Neural cell (in vitro differentiated cells): ENCODE data around the gene ARL2BP. TPM values are rescaled to one million over a fixed set of nuclear protein-coding genes. Genes with fewer than 3 reads are reported as not detected.

Experiments used
- H2AFZ ChIP-seq: fragments of 200-600, 300-800 bp; sonication (generic), shearing (Covaris generic); 2 replicates; pipeline ENCODE4 v1.6.0; 2014; ENCODE audit warnings: low read depth, mild to moderate bottlenecking, antibody characterized with exemption, low read length, moderate library complexity
- H3F3A ChIP-seq: fragments of 200-600 bp; shearing (Covaris generic); 2 replicates; pipeline ENCODE4 v1.6.1; 2016; ENCODE audit warnings: mild to moderate bottlenecking, moderate library complexity, mixed read lengths, antibody characterized with exemption, low read length; ENCODE audit not compliant: insufficient read depth, poor library complexity, severe bottlenecking
- H3K27ac ChIP-seq: fragments of 200-600, 300-800 bp; sonication (generic), shearing (Covaris generic); 2 replicates; pipeline ENCODE4 v1.5.1; 2014; ENCODE audit warnings: mild to moderate bottlenecking, low read length, moderate library complexity
- H3K27me3 ChIP-seq: fragments of 300-800, 200-600 bp; sonication (generic), shearing (Covaris generic); 2 replicates; pipeline ENCODE4 v1.6.0; 2014; ENCODE audit warnings: mild to moderate bottlenecking, low read depth, low read length, moderate library complexity; ENCODE audit not compliant: insufficient read depth
- H3K36me3 ChIP-seq: fragments of 300-800, 200-600 bp; sonication (generic), shearing (Covaris generic); 2 replicates; pipeline ENCODE4 v1.5.1; 2014; ENCODE audit warnings: mild to moderate bottlenecking, antibody characterized with exemption, low read length, moderate library complexity; ENCODE audit not compliant: insufficient read depth
- H3K4me2 ChIP-seq: fragments of 300-800, 200-600 bp; sonication (generic), shearing (Covaris generic); 2 replicates; pipeline ENCODE4 v1.6.0; 2014; ENCODE audit warnings: mild to moderate bottlenecking, low read length
- H3K4me3 ChIP-seq: fragments of 300-800, 200-600 bp; sonication (generic), shearing (Covaris generic); 2 replicates; pipeline ENCODE4 v1.5.1; 2014; ENCODE audit warnings: mild to moderate bottlenecking, low read length, moderate library complexity
- H3K79me2 ChIP-seq: fragments of 200-600 bp; shearing (Covaris generic); replicated peaks from 2 replicates; pipeline ENCODE4 v1.6.0; 2014; ENCODE audit warnings: mild to moderate bottlenecking, low read length, moderate library complexity; ENCODE audit not compliant: insufficient read depth
- H3K9ac ChIP-seq: fragments of 300-800, 200-600 bp; sonication (generic), shearing (Covaris generic); 2 replicates; pipeline ENCODE4 v1.6.1; 2016; ENCODE audit warnings: mild to moderate bottlenecking, low read length, mixed read lengths
- H3K9me2 ChIP-seq: fragments of 200-600 bp; shearing (Covaris generic); 2 replicates; pipeline ENCODE4 v1.6.1; 2016; ENCODE audit warnings: mild to moderate bottlenecking, low read length, mixed read lengths; ENCODE audit not compliant: insufficient read depth
- H3K9me3 ChIP-seq: fragments of 200-600, 300-800 bp; sonication (generic), shearing (Covaris generic); 2 replicates; pipeline ENCODE4 v1.6.1; 2016; ENCODE audit warnings: mild to moderate bottlenecking, mixed run types, low read length, moderate library complexity, mixed read lengths
- H4K20me1 ChIP-seq: fragments of 200-600 bp; shearing (Covaris generic); 2 replicates; pipeline ENCODE4 v1.6.1; 2016; ENCODE audit warnings: mild to moderate bottlenecking, mixed run types; ENCODE audit not compliant: insufficient read depth
- CTCF ChIP-seq: fragments of 450-650 bp; IDR thresholded peaks from 2 replicates; pipeline ENCODE4 v1.5.1; 2014; ENCODE audit warnings: antibody characterized with exemption, mild to moderate bottlenecking, moderate library complexity; ENCODE audit not compliant: poor library complexity, severe bottlenecking
- EP300 ChIP-seq: fragments of 450-650 bp; conservative IDR thresholded peaks from 2 replicates; pipeline ENCODE4 v1.6.1; 2014; ENCODE audit warnings: antibody characterized with exemption, mild to moderate bottlenecking, moderate library complexity; ENCODE audit not compliant: poor library complexity, severe bottlenecking
- EZH2 ChIP-seq: fragments of 200-600, 300-800 bp; shearing (Covaris generic), sonication (generic); IDR thresholded peaks from 2 replicates; pipeline ENCODE4 v1.6.1; 2014; ENCODE audit warnings: antibody characterized with exemption, low read length, borderline replicate concordance, mild to moderate bottlenecking; ENCODE audit not compliant: insufficient read depth, poor library complexity, severe bottlenecking
- MXI1 ChIP-seq: fragments of 450-650 bp; conservative IDR thresholded peaks from 2 replicates; pipeline ENCODE4 v1.6.1; 2014; ENCODE audit warnings: antibody characterized with exemption, mild to moderate bottlenecking; ENCODE audit not compliant: poor library complexity, severe bottlenecking
- POLR2AphosphoS5 ChIP-seq: IDR thresholded peaks from 2 replicates; pipeline ENCODE4 v1.6.1; 2012
- RAD21 ChIP-seq: fragments of 450-650 bp; conservative IDR thresholded peaks from 2 replicates; pipeline ENCODE4 v1.6.1; 2014; ENCODE audit warnings: antibody characterized with exemption, mild to moderate bottlenecking, moderate library complexity
- REST ChIP-seq: IDR thresholded peaks from 2 replicates; pipeline ENCODE4 v1.6.1; 2012; ENCODE audit warnings: borderline replicate concordance
- SMC3 ChIP-seq: fragments of 450-650 bp; conservative IDR thresholded peaks from 2 replicates; pipeline ENCODE4 v1.6.1; 2014; ENCODE audit warnings: antibody characterized with exemption, mild to moderate bottlenecking, moderate library complexity; ENCODE audit not compliant: poor library complexity
- TAF1 ChIP-seq: IDR thresholded peaks from 2 replicates; pipeline ENCODE4 v1.6.1; 2012; ENCODE audit warnings: low read depth
- polyA plus RNA-seq: library from polyadenylated mRNA; depleted of rRNA; stranded (reverse); fragments of >200 nt; gene quantifications from 2 replicates; pipeline ENCODE4 v1.2.3, GENCODE V29; 2014

Gene ARL2BP
- polyA plus RNA-seq, 1 donor from 2014 or later: 153 TPM

GRCh38 chr16:57263541-57264351 is 18.7 kb downstream of the ARL2BP start:
- Histone ChIP-seq H3K9ac (no peak overlapping the region), H3K9me3 (no peaks in the 10 kb centered on the region), H3K4me3 (no peak overlapping the region), H3K36me3 (no peaks in the 10 kb centered on the region), H3K27me3 (no peaks in the 10 kb centered on the region), H2AFZ (no peak overlapping the region), H3K4me2 (no peak overlapping the region), H3K27ac (no peak overlapping the region), H3K79me2 (no peaks in the 10 kb centered on the region), H3F3A (no peaks in the 10 kb centered on the region), H3K9me2 (no peaks in the 10 kb centered on the region), H4K20me1 (no peaks in the 10 kb centered on the region)
- no peak for TF ChIP-seq POLR2AphosphoS5
- TF ChIP-seq TAF1: no peak

- Histone ChIP-seq H3K36me3 (no peaks in the 10 kb centered on the region), H2AFZ (no peak overlapping the region), H3K4me3 (no peak overlapping the region), H3K27ac (no peak overlapping the region), H3K9ac (no peak overlapping the region), H3K27me3 (no peaks in the 10 kb centered on the region), H3F3A (no peaks in the 10 kb centered on the region), H3K79me2 (no peaks in the 10 kb centered on the region), H3K9me2 (no peaks in the 10 kb centered on the region), H3K9me3 (no peaks in the 10 kb centered on the region), H3K4me2 (no peak overlapping the region), H4K20me1 (no peaks in the 10 kb centered on the region)
- TF ChIP-seq MXI1 (no peak), SMC3 (no peak), RAD21 (no peak), REST (no peak), CTCF (no peak), TAF1 (no peak), EP300 (no peak), POLR2AphosphoS5 (no peak), EZH2 (no peak)
Measured at GRCh38 chr16:57264381-57264780, 19.3 kb downstream of the ARL2BP start.
